Pancreas (tissue), 10 donors: Measurements from ENCODE around the gene DENND6B. TPM values are rescaled to one million over a fixed set of nuclear protein-coding genes. Genes with fewer than 3 reads are reported as not detected.
A peak's percentile ranks its signal among the peaks of the same experiment; 100 is the strongest.

ENCODE experiments used
- ATAC-seq, 4 donors: fragments of 200-7000 bp; cut with Tn5 transposase; one replicate each; pipeline versions ENCODE4 v1.8.0 to v1.9.1; 2020; ENCODE audit warnings: mild to moderate bottlenecking in 4 of 4, moderate library complexity in 4 of 4
- DNase-seq, 6 donors: peaks; one replicate each; pipeline ENCODE4 v3.0.0-alpha.2; 2020
- FAIRE-seq: peaks from 2 replicates; lab custom pipeline; 2012; peaks lifted over from hg19 to GRCh38; lab: Jason Lieb, UNC
- H3K27ac ChIP-seq, 4 donors: fragments of 200-600 bp; sonication (generic); 1 replicate in 3 of 4; 2 replicates in 1 of 4; pipeline versions ENCODE4 v1.5.0 to v1.8.0; 2020
- H3K27me3 ChIP-seq, 4 donors: fragments of 200-600 bp; one replicate each; pipeline ENCODE4 v1.8.0; 2021
- H3K36me3 ChIP-seq, 3 donors: fragments of 200-600 bp; sonication (generic) in 1 of 3; one replicate each; pipeline versions ENCODE4 v1.5.0 to v1.8.0; 2020 to 2021
- H3K4me1 ChIP-seq, 3 donors: fragments of 200-600 bp; one replicate each; pipeline ENCODE4 v1.8.0; 2021
- H3K4me3 ChIP-seq, 4 donors: fragments of 200-600 bp; sonication (generic) in 2 of 4; one replicate each; pipeline versions ENCODE4 v1.5.0 to v1.8.0; 2020 to 2021
- H3K9me3 ChIP-seq, 4 donors: fragments of 200-600 bp; one replicate each; pipeline ENCODE4 v1.8.0; 2021
- CTCF ChIP-seq, 4 donors: fragments of 200-600 bp; sonication (generic) in 3 of 4; IDR thresholded peaks; one replicate each; pipeline versions ENCODE4 v1.5.0 to v1.8.0; 2021; ENCODE audit warnings: antibody characterized with exemption in 4 of 4
- WGBS, 2 donors: extraction: QIAGEN DNeasy Blood & Tissue Kit; methylation state at CpG; one replicate each; pipeline ENCODE4 v1.1.7; 2013; 5-methylcytosine and 5-hydroxymethylcytosine counted together
- intact Hi-C, 3 donors: fragments of 100-400 bp; cut with DNase I; formaldehyde crosslinking; loops; one replicate each; pipeline versions ENCODE4 v1.11.1 to v1.14.2; 2022
- polyA plus RNA-seq, 2 donors: library from polyadenylated mRNA; stranded (reverse); fragments of 200-250 nt; gene quantifications; one replicate each; pipeline ENCODE4 v1.2.3, GENCODE V29; 2013
- total RNA-seq, 6 donors: library from RNA; stranded (reverse); fragmentation: NEBNext Ultra II Directional in 4 of 6; extraction: Animal tissue kit (Norgen Biotek cat#: 25700) in 4 of 6; gene quantifications; one replicate each; pipeline versions ENCODE4 v1.2.1 to v1.2.4, GENCODE V29; 2021 to 2023
- donor health status: healthy with polysubstance abuse.
- donor health status: DM: no; HTN: no; CAD: no; lungs with moderate emphysema.
- donor health status: DM: no; HTN: no; CAD: no.
- donor health status: control.
- donor health status: control.
- donor health status: Bipolar disorder and iron deficiency.
- donor health status: DM: yes; HTN: yes; CAD: no.
- donor health status: DM: no; HTN: no; CAD: no.
- donor health status: DM: no; HTN: no; CAD: no.
- donor health status: DM: yes; HTN: yes; CAD: no.

DENND6B gene
- total and polyA plus RNA-seq, 8 donors = 4.3 to 25.3 (median 6.2) TPM

GRCh38 chr22:50343541-50343935 is 16.7 kb upstream of the DENND6B start:
- ATAC-seq (no peak), FAIRE-seq (no peak), DNase-seq (peak in 1 of 6 donors; percentile 33)
- no peak for TF ChIP-seq CTCF (IDR thresholded peaks at IDR 0.05)
- no peaks in the 10 kb centered on the region for H3K9me3 ChIP-seq
- intact Hi-C loops = loop anchor here in 1 of 3 donors (5.0 kb wide), 2 partner anchors 66 to 91 kb away; partner anchors contain the start of gene HDAC10
- no peaks in the 10 kb centered on the region for H3K27me3 ChIP-seq
- no peaks in the 10 kb centered on the region for H3K4me1 ChIP-seq
- no peaks in the 10 kb centered on the region for H3K36me3 ChIP-seq
- H3K4me3 ChIP-seq = peak overlapping the region; percentile 75 to 82 (median 78)
- peak overlapping the region in 1 of 4 donors; percentile 48 for H3K27ac ChIP-seq
- 0 to 1% methylated on average over 5 to 9 of the region's 9 CpGs for WGBS, 2 donors

- no peak for FAIRE-seq
- peak within 1 kb of the TSS; percentile 75 to 82 (median 78) for H3K4me3 ChIP-seq
- H3K9me3 ChIP-seq = no peaks in the 10 kb centered on the region
- ATAC-seq = peak; percentile 90 to 95 (median 92)
- WGBS, 2 donors = 1% methylated on average over 60 to 87 of the region's 87 CpGs
- no peaks in the 10 kb centered on the region for H3K36me3 ChIP-seq
- DNase-seq = peak; percentile 75 to 97 (median 90)
- H3K27me3 ChIP-seq = no peaks in the 10 kb centered on the region
- TF ChIP-seq CTCF (IDR thresholded peaks at IDR 0.05) = no peak
- H3K4me1 ChIP-seq = no peaks in the 10 kb centered on the region
- H3K27ac ChIP-seq = peak within 1 kb of the TSS in 3 of 4 donors; percentile 44 to 64 (median 48)
- intact Hi-C loops = loop anchor here in 1 of 3 donors (5.0 kb wide), 2 partner anchors 66 to 91 kb away; partner anchors contain the start of gene HDAC10
Observed at GRCh38 chr22:50342651-50343540, 16.1 kb upstream of the DENND6B start, which contains the start of gene PPP6R2. Gene PPP6R2 (plus strand): TSS chr22:50343327. CDS start chr22:50393909, 50,582 bp downstream.

- Histone ChIP-seq H3K4me3 (peak overlapping the region; percentile 75 to 82 (median 78)), H3K36me3 (no peaks in the 10 kb centered on the region)
- intact Hi-C loops = loop anchor here in 1 of 3 donors (5.0 kb wide), 2 partner anchors 65 to 90 kb away; partner anchors contain the start of gene HDAC10
Observed at GRCh38 chr22:50341977-50342650, 15.3 kb upstream of the DENND6B start.

More at GRCh38 chr22:50341977-50342650, 15.3 kb upstream of the DENND6B start:
- peak; percentile 83 to 95 (median 91) for TF ChIP-seq CTCF (IDR thresholded peaks at IDR 0.05)
- Histone ChIP-seq H3K9me3 (no peaks in the 10 kb centered on the region), H3K27ac (peak overlapping the region in 3 of 4 donors; percentile 43 to 64 (median 44)), H3K4me1 (no peaks in the 10 kb centered on the region), H3K27me3 (no peaks in the 10 kb centered on the region)
- FAIRE-seq = no peak
- peak; percentile 84 to 93 (median 88) for ATAC-seq
- peak; percentile 83 to 95 (median 92) for DNase-seq
- WGBS, 2 donors = 10 to 12% methylated on average over 24 to 26 of the region's 26 CpGs
